Stimulated activated CD4-positive, alpha-beta T cell treated with anti-CD3 and anti-CD28 coated beads, Interleukin-4, amount 100 ng/mL, for 48 hours (primary cell): ENCODE data around the gene ATG10.
A peak's percentile ranks its signal among the peaks of the same experiment; 100 is the strongest.
"Not testable (repeated sequence)": the region's sequence is repeated elsewhere in the genome, so short reads cannot be mapped to it uniquely, and the experiment has no call there.

ENCODE experiments used
- DNase-seq, 2 donors: peaks; one replicate each; pipeline ENCODE4 v3.0.0-alpha.2; 2020; ENCODE audit warnings: low read depth in 2 of 2

The ATG10 gene

GRCh38 chr5:82222597-82223574 lies 251.1 kb downstream of the ATG10 start:
- DNase-seq: no peak

- DNase-seq: peak; percentile 42 to 53
Measured at GRCh38 chr5:82225525-82226172, 253.8 kb downstream of the ATG10 start.

GRCh38 chr5:82234885-82235284 lies 263.1 kb downstream of the ATG10 start:
- no peak for DNase-seq

- DNase-seq: no peak
Measured at GRCh38 chr5:82244151-82244550, 272.3 kb downstream of the ATG10 start.

- no peak for DNase-seq
Measured at GRCh38 chr5:82244854-82245635, 273.2 kb downstream of the ATG10 start.

GRCh38 chr5:82246960-82247574 lies 275.2 kb downstream of the ATG10 start:
- no peak for DNase-seq

- DNase-seq: no peak
Measured at GRCh38 chr5:82252744-82253143, 280.9 kb downstream of the ATG10 start.

- no peak for DNase-seq
Measured at GRCh38 chr5:82255844-82256243, 284.0 kb downstream of the ATG10 start.

GRCh38 chr5:82257247-82257646 lies 285.4 kb downstream of the ATG10 start:
- DNase-seq: no peak

- DNase-seq: no peak
Measured at GRCh38 chr5:82257729-82258128, 285.9 kb downstream of the ATG10 start.

GRCh38 chr5:82259172-82259800 lies 287.5 kb downstream of the ATG10 start:
- no peak for DNase-seq

- no peak for DNase-seq
Measured at GRCh38 chr5:82265047-82265446, 293.2 kb downstream of the ATG10 start.

- DNase-seq: not testable (repeated sequence)
Measured at GRCh38 chr5:82267297-82267933, 295.6 kb downstream of the ATG10 start.

GRCh38 chr5:82269363-82269762 lies 297.5 kb downstream of the ATG10 start:
- DNase-seq: not testable (repeated sequence)

- DNase-seq: not testable (repeated sequence)
Measured at GRCh38 chr5:82272571-82273356, 300.9 kb downstream of the ATG10 start.

- DNase-seq: not testable (repeated sequence)
Measured at GRCh38 chr5:82273426-82273825, 301.6 kb downstream of the ATG10 start.

GRCh38 chr5:82274343-82275211 lies 302.8 kb downstream of the ATG10 start:
- no peak for DNase-seq

- no peak for DNase-seq
Measured at GRCh38 chr5:82275216-82275664, 303.4 kb downstream of the ATG10 start.
